H1 (cell line): ENCODE measurements around the gene RUBCN.
"Not testable (repeated sequence)": the region's sequence is repeated elsewhere in the genome, so short reads cannot be mapped to it uniquely, and the experiment has no call there.

Experiments used
- BCL11A ChIP-seq, 2 experiments: IDR thresholded peaks; one replicate each; pipeline ENCODE4 v1.6.1; 2011; ENCODE audit warnings: low read depth in 2 of 2, low read length in 2 of 2, mild to moderate bottlenecking in 2 of 2
- CTCF ChIP-seq, 3 experiments: IDR thresholded peaks; 1 replicate in 2 of 3; 2 replicates in 1 of 3; pipeline versions ENCODE4 v1.5.1 to v1.6.1; 2011; ENCODE audit warnings: low read length in 3 of 3, mild to moderate bottlenecking in 3 of 3, inconsistent platforms in 2 of 3, low read depth in 1 of 3, moderate library complexity in 1 of 3; ENCODE audit not compliant: insufficient read depth in 1 of 3; ENCODE audit errors: control extremely low read depth in 1 of 3
- JUN ChIP-seq: IDR thresholded peaks from 2 replicates; pipeline ENCODE4 v1.6.1; 2011; ENCODE audit warnings: low read depth, mild to moderate bottlenecking, improper control_type of control experiment, low read length
- POLR2A ChIP-seq, 2 experiments: IDR thresholded peaks; 1 replicate in 1 of 2; 2 replicates in 1 of 2; pipeline ENCODE4 v1.6.1; 2011; ENCODE audit warnings: low read depth in 2 of 2, low read length in 2 of 2, mild to moderate bottlenecking in 2 of 2; ENCODE audit errors: control extremely low read depth in 1 of 2
- POLR2AphosphoS5 ChIP-seq: IDR thresholded peaks from 2 replicates; pipeline ENCODE4 v1.6.1; 2011; ENCODE audit warnings: low read depth, low read length
- RBBP5 ChIP-seq: IDR thresholded peaks from 2 replicates; pipeline ENCODE4 v1.7.1; 2012; ENCODE audit warnings: low read depth, mild to moderate bottlenecking, inconsistent platforms, low read length, moderate library complexity, borderline replicate concordance
- RFX5 ChIP-seq: IDR thresholded peaks from 2 replicates; pipeline ENCODE4 v1.6.1; 2011; ENCODE audit warnings: low read depth, low read length, improper control_type of control experiment, borderline replicate concordance
- RXRA ChIP-seq: IDR thresholded peaks from 2 replicates; pipeline ENCODE4 v1.6.1; 2011; ENCODE audit warnings: low read depth, mild to moderate bottlenecking, low read length, moderate library complexity; ENCODE audit not compliant: insufficient read depth
- SIN3A ChIP-seq, 2 experiments: IDR thresholded peaks in 1 of 2; conservative IDR thresholded peaks in 1 of 2; 2 replicates each; pipeline ENCODE4 v1.6.1; 2011 to 2012; ENCODE audit warnings: low read length in 2 of 2, improper control_type of control experiment in 1 of 2, low read depth in 1 of 2, mild to moderate bottlenecking in 1 of 2
- SP1 ChIP-seq: IDR thresholded peaks from 2 replicates; pipeline ENCODE4 v1.6.1; 2011; ENCODE audit warnings: low read depth, low read length
- YY1 ChIP-seq: IDR thresholded peaks from 2 replicates; pipeline ENCODE4 v1.6.1; 2011; ENCODE audit warnings: low read depth, mild to moderate bottlenecking, low read length
- ZNF274 ChIP-seq: IDR thresholded peaks from 2 replicates; pipeline ENCODE4 v1.7.0; 2012; ENCODE audit warnings: low read length, borderline replicate concordance; ENCODE audit errors: extremely low read depth
- TF ChIP-seq, protein P1 (sequence below): IDR thresholded peaks from 2 replicates; pipeline ENCODE4 v1.6.1; 2012; ENCODE audit warnings: low read length, inconsistent platforms

GRCh38 chr3:197658706-197659105, 78.0 kb downstream of the RUBCN start:
- not testable (repeated sequence) for TF ChIP-seq CTCF (IDR thresholded peaks at IDR 0.05; ENCODE audit: control extremely low read depth in 1 of 3, insufficient read depth in 1 of 3, low read depth in 1 of 3, low read length in 3 of 3); SP1; POLR2A (IDR thresholded peaks at IDR 0.05; ENCODE audit: control extremely low read depth in 1 of 2, low read depth in 2 of 2, low read length in 2 of 2); SIN3A (conservative IDR thresholded peaks at IDR 0.05 in 1 of 2, IDR thresholded peaks at IDR 0.05 in 1 of 2; ENCODE audit: low read depth in 1 of 2, low read length in 2 of 2); YY1; RFX5; POLR2AphosphoS5; RBBP5; BCL11A (IDR thresholded peaks at IDR 0.05; ENCODE audit: low read depth in 2 of 2, low read length in 2 of 2); RXRA; ZNF274; JUN
- TF ChIP-seq, protein P1, sequence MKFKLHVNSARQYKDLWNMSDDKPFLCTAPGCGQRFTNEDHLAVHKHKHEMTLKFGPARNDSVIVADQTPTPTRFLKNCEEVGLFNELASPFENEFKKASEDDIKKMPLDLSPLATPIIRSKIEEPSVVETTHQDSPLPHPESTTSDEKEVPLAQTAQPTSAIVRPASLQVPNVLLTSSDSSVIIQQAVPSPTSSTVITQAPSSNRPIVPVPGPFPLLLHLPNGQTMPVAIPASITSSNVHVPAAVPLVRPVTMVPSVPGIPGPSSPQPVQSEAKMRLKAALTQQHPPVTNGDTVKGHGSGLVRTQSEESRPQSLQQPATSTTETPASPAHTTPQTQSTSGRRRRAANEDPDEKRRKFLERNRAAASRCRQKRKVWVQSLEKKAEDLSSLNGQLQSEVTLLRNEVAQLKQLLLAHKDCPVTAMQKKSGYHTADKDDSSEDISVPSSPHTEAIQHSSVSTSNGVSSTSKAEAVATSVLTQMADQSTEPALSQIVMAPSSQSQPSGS: not testable (repeated sequence)
